Gastrocnemius medialis (tissue), 4 donors: ENCODE results near the gene SYCP1. TPM values are rescaled to one million over a fixed set of nuclear protein-coding genes. Genes with fewer than 3 reads are reported as not detected.

Experiments
- ATAC-seq, 2 donors: fragments of 150-250 bp; one replicate each; pipeline ENCODE4 v1.9.1; 2016
- DNase-seq, 2 donors: peaks; one replicate each; pipeline ENCODE4 v3.0.0-alpha.2; 2019
- H3K27ac ChIP-seq, 4 donors: fragments of 200-600 bp; sonication (generic); 1 replicate in 1 of 4; 2 replicates in 3 of 4; pipeline ENCODE4 v1.5.1; 2016 to 2018; ENCODE audit warnings: mild to moderate bottlenecking in 2 of 4, moderate library complexity in 1 of 4
- H3K27me3 ChIP-seq, 3 donors: fragments of 200-600 bp; sonication (generic) in 2 of 3; 1 replicate in 1 of 3; 2 replicates in 2 of 3; pipeline versions ENCODE4 v1.5.1 to v1.6.0; 2016 to 2019; ENCODE audit warnings: mild to moderate bottlenecking in 1 of 3, moderate library complexity in 1 of 3
- H3K36me3 ChIP-seq, 2 donors: fragments of 200-600 bp; sonication (generic) in 1 of 2; one replicate each; pipeline ENCODE4 v1.5.1; 2017 to 2018
- H3K4me1 ChIP-seq, 2 donors: fragments of 200-600 bp; sonication (generic) in 1 of 2; one replicate each; pipeline ENCODE4 v1.5.1; 2016 to 2017; ENCODE audit warnings: mild to moderate bottlenecking in 2 of 2
- H3K4me3 ChIP-seq, 4 donors: fragments of 200-600 bp; sonication (generic) in 3 of 4; 1 replicate in 1 of 4; 2 replicates in 3 of 4; pipeline ENCODE4 v1.5.1; 2016 to 2019; ENCODE audit warnings: mild to moderate bottlenecking in 2 of 4
- H3K9me3 ChIP-seq, 3 donors: fragments of 200-600 bp; sonication (generic) in 2 of 3; 1 replicate in 1 of 3; 2 replicates in 2 of 3; pipeline ENCODE4 v1.5.1; 2016 to 2019
- CTCF ChIP-seq, 5 experiments: fragments of 450-650 bp in 3 of 5; fragments of 200-600 bp in 2 of 5; sonication (generic) in 2 of 5; IDR thresholded peaks in 4 of 5; conservative IDR thresholded peaks in 1 of 5; 1 replicate in 4 of 5; 2 replicates in 1 of 5; pipeline ENCODE4 v1.5.1; 2016 to 2019; ENCODE audit warnings: antibody characterized with exemption in 5 of 5, mild to moderate bottlenecking in 3 of 5, moderate library complexity in 3 of 5
- POLR2A ChIP-seq, 2 donors: fragments of 450-650 bp; IDR thresholded peaks; one replicate each; pipeline ENCODE4 v1.6.1; 2017; ENCODE audit warnings: antibody characterized with exemption in 2 of 2, mild to moderate bottlenecking in 2 of 2, moderate library complexity in 2 of 2
- in situ Hi-C, 4 donors: fragments of 200-750 bp; cut with MboI; loops; one replicate each; pipeline versions ENCODE4 v1.15.0 to v1.8.0; 2017; ENCODE audit warnings: low sequenced_read_pairs in 4 of 4
- intact Hi-C: fragments of 100-400 bp; cut with DNase I; formaldehyde crosslinking; loops from one replicate; pipeline ENCODE4 v1.15.1; 2023; ENCODE audit warnings: low total_unique reads
- total RNA-seq, 4 donors: library from RNA; depleted of rRNA; stranded (reverse); fragments of >200 nt; gene quantifications; one replicate each; pipeline versions ENCODE4 v1.1.0 to v1.2.3, GENCODE V29; 2016

Gene SYCP1
- total RNA-seq, 4 donors from 2014 or later, result not detected

- intact Hi-C loops, result no loop called here
Observed at GRCh38 chr1:114861384-114861783, 6.7 kb downstream of the SYCP1 start.

GRCh38 chr1:114892194-114892918 lies 37.7 kb downstream of the SYCP1 start:
- ATAC-seq, result no peak
- intact Hi-C loops, result no loop called here
- in situ Hi-C loops, result no loop called here
- H3K4me1 ChIP-seq, result no peaks in the 10 kb centered on the region
- TF ChIP-seq POLR2A (IDR thresholded peaks at IDR 0.05), result no peak
- TF ChIP-seq CTCF (IDR thresholded peaks at IDR 0.05 in 4 of 5, conservative IDR thresholded peaks at IDR 0.05 in 1 of 5), result no peak
- no peak overlapping the region for H3K4me3 ChIP-seq
- H3K27me3 ChIP-seq, result no peaks in the 10 kb centered on the region
- H3K27ac ChIP-seq, result no peak overlapping the region
- no peaks in the 10 kb centered on the region for H3K36me3 ChIP-seq
- no peaks in the 10 kb centered on the region for H3K9me3 ChIP-seq
- no peak for DNase-seq

More at GRCh38 chr1:114861384-114861783, 6.7 kb downstream of the SYCP1 start:
- Histone ChIP-seq H3K4me3 (no peak overlapping the region), H3K27me3 (peaks cover 0 to 11% (median 4%) of the 10 kb centered on the region in 3 donors), H3K9me3 (no peaks in the 10 kb centered on the region), H3K27ac (no peak overlapping the region), H3K4me1 (no peaks in the 10 kb centered on the region), H3K36me3 (no peaks in the 10 kb centered on the region)
- ATAC-seq (no peak), DNase-seq (no peak)
- in situ Hi-C loops, result no loop called here
- TF ChIP-seq CTCF (IDR thresholded peaks at IDR 0.05 in 4 of 5, conservative IDR thresholded peaks at IDR 0.05 in 1 of 5), result no peak
- TF ChIP-seq POLR2A (IDR thresholded peaks at IDR 0.05), result no peak

GRCh38 chr1:114896795-114897194 lies 42.1 kb downstream of the SYCP1 start:
- TF ChIP-seq POLR2A (IDR thresholded peaks at IDR 0.05), result no peak
- no peak for TF ChIP-seq CTCF (IDR thresholded peaks at IDR 0.05 in 4 of 5, conservative IDR thresholded peaks at IDR 0.05 in 1 of 5)
- no peaks in the 10 kb centered on the region for H3K36me3 ChIP-seq
- DNase-seq (no peak), ATAC-seq (no peak)
- H3K27ac ChIP-seq, result no peak overlapping the region
- no peaks in the 10 kb centered on the region for H3K9me3 ChIP-seq
- in situ Hi-C loops (no loop called here), intact Hi-C loops (no loop called here)
- no peak overlapping the region for H3K4me3 ChIP-seq
- no peaks in the 10 kb centered on the region for H3K4me1 ChIP-seq
- H3K27me3 ChIP-seq, result no peaks in the 10 kb centered on the region

- intact Hi-C loops, result no loop called here
- H3K4me1 ChIP-seq, result no peaks in the 10 kb centered on the region
- in situ Hi-C loops, result no loop called here
- ATAC-seq (no peak), DNase-seq (no peak)
- H3K27ac ChIP-seq, result no peak overlapping the region
- TF ChIP-seq POLR2A (IDR thresholded peaks at IDR 0.05) (no peak), CTCF (IDR thresholded peaks at IDR 0.05 in 4 of 5, conservative IDR thresholded peaks at IDR 0.05 in 1 of 5) (no peak)
- H3K9me3 ChIP-seq, result no peaks in the 10 kb centered on the region
- H3K36me3 ChIP-seq, result no peaks in the 10 kb centered on the region
- H3K27me3 ChIP-seq, result no peaks in the 10 kb centered on the region
- no peak overlapping the region for H3K4me3 ChIP-seq
Observed at GRCh38 chr1:114901814-114902213, 47.2 kb downstream of the SYCP1 start.

GRCh38 chr1:114902343-114902742 lies 47.7 kb downstream of the SYCP1 start:
- no peak for ATAC-seq
- intact Hi-C loops, result no loop called here
- TF ChIP-seq POLR2A (IDR thresholded peaks at IDR 0.05) (no peak), CTCF (IDR thresholded peaks at IDR 0.05 in 4 of 5, conservative IDR thresholded peaks at IDR 0.05 in 1 of 5) (no peak)
- no peak for DNase-seq
- no peak overlapping the region for H3K4me3 ChIP-seq
- H3K9me3 ChIP-seq, result no peaks in the 10 kb centered on the region
- H3K4me1 ChIP-seq, result no peaks in the 10 kb centered on the region
- H3K27ac ChIP-seq, result no peak overlapping the region
- no peaks in the 10 kb centered on the region for H3K36me3 ChIP-seq
- no peaks in the 10 kb centered on the region for H3K27me3 ChIP-seq
- in situ Hi-C loops, result no loop called here
